NOMO-1 treated with dmso at 0.1 percent for 144 hours (cell line): Measurements from ENCODE around the gene SLC35E2B.
"Not testable (repeated sequence)": the region's sequence is repeated elsewhere in the genome, so short reads cannot be mapped to it uniquely, and the experiment has no call there.

Source experiments
- DNase-seq: peaks from one replicate; lab custom pipeline; 2025; ENCODE audit not compliant: unreplicated experiment; lab: John Stamatoyannopoulos, UW

Gene SLC35E2B

DNA sequence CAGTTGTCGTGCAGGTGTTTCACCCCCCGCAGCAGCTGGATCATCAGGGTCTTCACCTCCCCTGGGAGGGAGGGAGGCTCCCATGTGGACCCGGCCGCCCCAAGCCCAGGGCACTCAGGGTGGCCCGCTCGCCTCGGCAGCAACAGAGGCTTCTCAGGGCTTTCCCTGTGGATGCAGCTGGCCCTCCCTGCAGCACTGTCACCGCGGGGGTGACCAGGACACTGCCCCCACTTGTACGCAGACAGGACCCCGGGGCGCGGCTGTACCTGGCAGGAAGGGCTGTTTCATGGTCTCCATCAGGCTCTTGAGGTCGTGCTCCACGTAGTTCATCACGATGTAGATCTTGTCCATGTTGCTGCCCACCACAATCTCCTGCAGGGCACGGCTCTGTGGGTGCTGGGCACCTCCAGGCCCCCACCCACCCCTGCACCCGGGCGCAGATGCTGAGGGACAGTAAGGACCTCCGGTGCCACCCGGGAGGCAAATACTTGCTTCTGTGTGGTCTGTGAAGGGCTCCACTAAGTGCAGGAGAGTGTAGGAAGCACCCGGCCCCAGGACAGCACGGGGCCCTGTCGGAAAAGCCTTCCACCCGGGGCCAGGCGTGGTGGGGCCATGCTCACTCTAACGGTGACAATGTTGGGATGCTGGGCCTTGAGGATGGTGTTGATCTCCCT, 11.8 kb upstream of the SLC35E2B start:
- not testable (repeated sequence) for DNase-seq

DNA sequence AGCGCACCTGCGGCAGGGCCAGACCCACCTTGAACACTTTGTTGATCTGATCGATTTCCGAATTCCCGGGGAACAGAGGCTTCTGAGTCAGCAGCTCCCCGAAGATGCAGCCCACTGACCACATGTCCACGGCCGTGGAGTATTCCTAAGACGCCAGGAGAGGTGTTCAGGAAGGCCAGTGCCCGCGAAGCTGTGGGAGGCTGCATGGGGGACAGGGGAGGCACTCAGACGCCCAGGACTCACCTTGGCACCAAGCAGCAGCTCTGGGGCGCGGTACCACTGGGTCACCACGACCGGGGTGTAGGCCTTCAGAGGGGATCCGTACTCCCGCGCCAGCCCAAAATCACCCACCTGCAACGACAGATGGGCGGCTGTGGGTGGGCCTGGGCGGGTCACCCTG, 11.2 kb upstream of the SLC35E2B start:
- DNase-seq = no peak

DNA sequence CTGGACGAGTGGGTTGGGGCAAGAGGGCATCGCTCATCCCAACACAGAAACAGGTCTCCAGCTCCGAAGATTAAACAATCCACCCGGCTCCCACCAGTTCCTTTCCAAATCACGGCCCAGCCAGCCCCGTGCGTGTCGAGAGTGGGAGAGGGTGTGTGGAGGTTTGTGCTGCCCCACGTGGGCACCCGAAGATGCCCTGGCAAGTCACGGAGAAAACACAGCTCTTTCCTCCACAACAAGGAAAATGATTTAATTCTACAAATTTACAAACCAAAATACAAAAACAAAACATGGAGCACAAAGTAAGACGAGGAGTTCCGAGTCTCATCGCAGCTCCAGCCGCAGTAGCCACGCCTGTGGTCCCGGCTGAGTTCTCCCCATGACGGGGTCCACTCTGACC, 9.9 kb upstream of the SLC35E2B start:
- not testable (repeated sequence) for DNase-seq

DNA sequence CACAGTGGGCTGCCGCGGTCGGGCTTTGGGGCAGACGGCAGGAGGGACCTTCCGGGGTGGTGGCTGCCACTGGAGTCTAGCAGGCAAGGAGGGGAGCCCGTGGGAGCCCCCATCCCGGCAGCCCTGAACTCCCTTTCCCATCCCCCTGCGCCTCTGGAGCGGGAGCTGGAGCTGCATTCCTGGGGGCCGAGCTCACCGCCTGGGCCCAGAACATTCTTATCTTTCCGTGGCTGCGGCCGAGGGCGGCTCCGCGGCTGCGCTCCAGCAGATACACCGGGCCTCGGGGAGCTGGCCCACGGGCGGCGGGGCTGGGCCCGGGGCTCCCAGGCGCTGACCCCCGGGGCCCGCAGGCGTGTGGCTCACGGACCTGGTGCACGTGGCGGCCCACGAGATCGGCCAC, 8.0 kb upstream of the SLC35E2B start:
- DNase-seq = not testable (repeated sequence)

DNA sequence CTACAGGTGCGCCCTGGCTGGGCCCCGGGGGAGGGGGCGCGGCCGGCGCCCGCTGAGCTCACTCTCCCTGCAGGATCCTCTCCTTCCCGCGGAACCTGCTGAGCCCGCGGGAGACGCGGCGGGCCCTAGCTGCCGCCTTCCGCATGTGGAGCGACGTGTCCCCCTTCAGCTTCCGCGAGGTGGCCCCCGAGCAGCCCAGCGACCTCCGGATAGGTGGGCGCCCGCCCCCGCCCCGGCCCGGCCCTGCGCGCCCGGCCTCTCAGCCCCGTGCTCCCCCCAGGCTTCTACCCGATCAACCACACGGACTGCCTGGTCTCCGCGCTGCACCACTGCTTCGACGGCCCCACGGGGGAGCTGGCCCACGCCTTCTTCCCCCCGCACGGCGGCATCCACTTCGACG, 7.5 kb upstream of the SLC35E2B start:
- DNase-seq = not testable (repeated sequence)

DNA sequence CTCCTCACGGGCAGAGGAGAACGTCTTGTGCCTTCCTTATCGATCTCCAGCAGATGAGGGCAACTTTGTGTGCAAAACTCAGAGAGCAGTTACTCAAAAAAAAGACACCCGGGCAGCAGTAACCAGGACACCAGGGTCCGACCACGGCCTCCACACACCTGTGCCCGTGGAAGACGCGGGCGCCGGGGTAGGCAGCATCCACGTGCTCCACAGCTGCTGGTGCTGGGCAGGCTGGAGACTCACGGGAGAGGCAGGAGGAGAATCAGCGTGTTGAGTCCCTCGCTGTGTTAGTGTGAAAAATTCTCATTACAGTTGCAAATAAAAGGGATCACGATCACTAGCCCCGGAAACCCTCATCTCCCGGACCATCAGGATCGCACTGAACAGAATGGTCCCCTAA, 6.5 kb upstream of the SLC35E2B start:
- not testable (repeated sequence) for DNase-seq

DNA sequence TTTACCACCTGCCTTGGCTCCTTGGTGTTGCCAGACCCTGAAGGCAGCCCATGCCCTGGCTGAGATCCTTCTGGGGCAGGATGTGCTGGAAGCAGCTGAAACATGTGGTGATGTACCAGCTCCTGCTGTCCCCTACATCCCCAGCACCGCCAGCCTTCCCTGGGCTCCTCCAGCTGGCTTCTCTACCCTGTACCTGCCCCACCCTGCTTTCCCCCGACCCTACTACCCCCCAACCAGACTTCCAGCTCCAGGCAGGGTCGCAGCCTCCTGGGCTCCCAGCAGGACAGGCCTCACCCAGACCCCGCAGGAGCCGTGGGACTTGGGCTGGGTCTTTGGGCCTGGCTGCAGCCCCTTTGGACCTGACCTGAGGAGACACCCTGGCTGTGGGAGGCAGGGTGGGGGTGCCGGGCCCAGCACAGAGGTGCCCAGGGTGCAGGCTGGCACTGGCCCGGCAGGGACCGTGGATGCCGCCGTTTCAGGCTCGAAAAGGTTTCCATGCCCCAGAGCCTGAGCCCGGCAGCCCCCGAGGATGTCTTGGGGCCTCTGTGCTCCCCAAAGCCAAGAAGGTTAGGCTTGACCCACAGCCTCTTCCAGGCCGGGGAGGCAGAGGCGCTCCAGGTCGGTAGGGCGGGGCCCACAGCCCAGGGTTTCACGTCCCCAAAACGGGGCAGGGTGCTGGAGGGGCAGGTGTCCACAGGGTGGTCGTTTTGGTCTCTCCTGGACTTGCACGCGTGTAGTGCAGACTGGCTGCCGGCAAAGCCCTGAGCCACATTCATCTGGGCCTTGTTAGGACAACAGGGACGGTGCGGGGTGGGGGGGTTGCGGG, 5.0 kb upstream of the SLC35E2B start:
- not testable (repeated sequence) for DNase-seq

DNA sequence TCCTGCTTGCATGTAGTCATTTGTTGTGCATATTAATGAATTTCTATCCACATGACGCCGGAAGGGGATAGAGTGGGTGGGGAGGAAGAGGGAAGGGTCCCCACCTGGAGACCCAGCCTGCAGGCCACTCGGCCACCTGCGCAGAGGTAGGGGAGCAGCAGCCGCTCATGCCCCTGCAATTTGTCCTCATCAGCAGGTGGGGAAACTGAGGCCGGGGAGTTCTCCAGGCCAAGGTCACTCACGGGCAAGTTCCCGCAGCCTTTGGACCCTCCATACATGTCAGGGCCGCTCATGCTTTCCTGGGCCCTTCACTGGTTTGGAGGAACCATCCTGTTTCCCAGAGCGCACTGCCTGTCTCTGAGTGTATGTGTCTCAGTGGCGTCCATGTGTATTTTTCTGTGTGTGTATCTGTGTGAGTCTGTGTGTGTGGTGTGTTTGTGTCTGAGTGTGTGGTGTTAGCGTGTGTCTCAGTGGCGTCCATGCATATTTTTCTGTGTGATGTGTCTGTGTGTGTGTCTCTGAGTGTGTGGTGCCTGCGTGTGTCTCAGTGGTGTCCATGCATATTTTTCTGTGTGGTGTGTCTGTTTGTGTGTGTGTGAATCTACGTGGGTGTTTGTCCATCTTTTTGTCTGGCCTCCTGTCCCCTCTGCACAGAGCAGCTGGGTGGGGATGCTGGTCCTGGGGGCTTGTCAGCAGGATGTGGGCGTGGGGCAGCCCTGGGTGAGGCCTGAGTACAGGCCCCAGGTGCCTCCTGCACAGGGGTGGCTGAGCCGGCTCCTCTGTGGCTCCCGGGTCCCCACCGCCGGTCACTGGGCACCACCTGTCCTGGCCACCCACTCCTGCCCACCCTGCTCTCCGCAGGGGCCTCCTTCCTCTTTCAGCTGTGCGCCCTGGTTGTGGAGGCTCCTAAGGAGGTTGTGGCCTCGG, 4.1 kb upstream of the SLC35E2B start:
- not testable (repeated sequence) for DNase-seq

DNA sequence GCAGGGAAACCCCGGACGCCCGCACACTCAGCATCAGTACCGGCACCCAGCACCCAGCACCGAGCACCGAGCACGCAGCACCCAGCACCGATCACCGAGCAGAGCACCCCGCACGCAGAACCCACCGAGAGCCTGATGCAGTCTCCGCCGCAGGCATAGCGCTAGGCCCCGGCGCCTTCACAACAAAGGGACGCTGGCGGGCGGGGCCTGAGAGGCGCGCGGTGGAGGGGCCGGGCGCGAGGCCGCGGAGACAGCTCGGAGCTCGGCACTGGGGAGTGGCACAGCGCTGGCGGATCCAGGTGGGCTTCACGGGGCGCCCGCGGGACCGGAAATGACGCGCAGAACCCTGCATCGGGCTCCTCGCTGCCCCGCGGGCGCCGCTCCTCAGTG, 276 bp downstream of the SLC35E2B start:
- not testable (repeated sequence) for DNase-seq

DNA sequence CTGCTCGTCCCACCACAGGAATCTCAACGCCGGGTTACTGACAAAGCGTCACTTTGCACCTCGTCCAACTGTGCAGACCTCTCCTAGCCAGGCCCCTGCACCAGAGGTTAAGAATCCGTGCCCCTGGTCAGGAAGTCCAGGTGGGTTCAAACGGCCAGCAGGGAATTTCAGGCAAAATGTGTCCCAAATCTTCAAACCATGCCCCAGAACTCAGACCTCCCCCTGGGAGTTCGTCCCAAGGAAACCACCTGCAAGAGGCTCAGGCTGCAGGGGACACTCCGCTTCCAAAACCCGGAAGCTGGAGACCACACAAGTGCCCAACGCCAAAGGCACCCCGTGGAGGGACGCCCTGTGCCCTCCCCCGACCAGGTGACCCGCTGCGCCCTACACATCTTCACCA, 1.2 kb downstream of the SLC35E2B start:
- DNase-seq = not testable (repeated sequence)

DNA sequence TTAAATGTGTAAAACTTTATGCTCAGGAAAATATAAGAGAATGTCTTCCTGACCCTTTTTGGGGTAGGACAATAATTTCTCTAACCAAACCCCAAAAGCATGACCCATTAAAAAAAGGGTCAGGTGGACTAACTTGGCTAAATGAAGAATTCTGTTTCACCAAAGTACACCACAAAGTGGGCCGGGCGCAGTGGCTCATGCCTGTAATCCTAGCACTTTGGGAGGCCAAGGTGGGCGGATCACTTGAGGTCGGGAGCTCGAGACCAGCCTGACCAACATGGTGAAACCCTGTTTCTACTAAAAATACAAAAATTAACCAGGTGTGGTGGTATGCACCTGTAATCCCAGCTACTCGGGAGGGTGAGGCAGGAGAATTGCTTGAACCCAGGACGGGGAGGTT, 3.1 kb downstream of the SLC35E2B start:
- not testable (repeated sequence) for DNase-seq

DNA sequence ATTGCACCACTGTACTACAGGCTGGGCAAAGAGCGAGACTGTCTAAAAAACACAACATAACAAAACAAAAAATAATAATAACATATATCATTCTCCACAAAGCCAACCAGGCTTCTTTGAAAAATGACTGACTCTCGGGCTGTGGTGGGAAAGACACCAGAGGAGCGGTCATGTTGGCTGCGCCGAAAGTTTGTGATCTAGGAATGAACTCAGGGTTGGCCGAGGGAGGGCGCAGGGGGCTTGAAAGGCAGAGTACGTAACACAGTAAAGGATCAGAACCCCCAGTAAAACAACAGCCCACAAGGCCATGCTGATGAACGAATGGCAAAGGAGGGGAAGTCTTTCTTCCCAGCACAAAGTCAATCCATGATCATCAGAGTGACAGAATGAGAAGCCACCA, 4.7 kb downstream of the SLC35E2B start:
- DNase-seq = no peak

DNA sequence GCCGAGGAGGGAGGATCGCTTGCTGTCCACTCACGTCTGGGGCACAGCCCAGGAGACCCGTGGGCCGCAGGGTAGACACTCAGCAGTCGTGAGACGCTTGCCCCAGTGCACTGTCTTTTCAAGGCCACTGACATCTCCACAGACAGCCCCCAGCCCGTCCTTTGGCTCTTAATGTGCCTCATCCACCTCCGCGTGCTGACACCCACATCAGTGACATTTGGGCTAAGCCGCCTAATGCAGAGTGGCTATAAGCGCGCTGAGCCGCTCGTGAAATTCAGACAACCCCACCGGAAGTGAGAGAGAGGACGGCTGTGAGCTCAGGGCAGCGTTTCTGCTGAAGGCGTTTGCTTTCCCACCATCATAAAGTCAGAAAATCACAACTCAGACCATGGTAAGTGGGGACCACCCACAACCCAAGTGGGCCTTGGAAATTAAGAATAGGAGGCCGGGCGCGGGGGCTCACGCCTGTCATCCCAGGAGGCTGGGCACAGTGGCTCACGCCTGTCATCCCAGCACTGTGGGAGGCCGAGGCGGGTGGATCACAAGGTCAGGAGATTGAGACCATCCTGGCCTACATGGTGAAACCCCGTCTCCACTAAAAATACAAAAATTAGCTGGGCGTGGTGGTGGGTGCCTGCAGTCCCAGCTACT, 8.4 kb downstream of the SLC35E2B start:
- DNase-seq = no peak

DNA sequence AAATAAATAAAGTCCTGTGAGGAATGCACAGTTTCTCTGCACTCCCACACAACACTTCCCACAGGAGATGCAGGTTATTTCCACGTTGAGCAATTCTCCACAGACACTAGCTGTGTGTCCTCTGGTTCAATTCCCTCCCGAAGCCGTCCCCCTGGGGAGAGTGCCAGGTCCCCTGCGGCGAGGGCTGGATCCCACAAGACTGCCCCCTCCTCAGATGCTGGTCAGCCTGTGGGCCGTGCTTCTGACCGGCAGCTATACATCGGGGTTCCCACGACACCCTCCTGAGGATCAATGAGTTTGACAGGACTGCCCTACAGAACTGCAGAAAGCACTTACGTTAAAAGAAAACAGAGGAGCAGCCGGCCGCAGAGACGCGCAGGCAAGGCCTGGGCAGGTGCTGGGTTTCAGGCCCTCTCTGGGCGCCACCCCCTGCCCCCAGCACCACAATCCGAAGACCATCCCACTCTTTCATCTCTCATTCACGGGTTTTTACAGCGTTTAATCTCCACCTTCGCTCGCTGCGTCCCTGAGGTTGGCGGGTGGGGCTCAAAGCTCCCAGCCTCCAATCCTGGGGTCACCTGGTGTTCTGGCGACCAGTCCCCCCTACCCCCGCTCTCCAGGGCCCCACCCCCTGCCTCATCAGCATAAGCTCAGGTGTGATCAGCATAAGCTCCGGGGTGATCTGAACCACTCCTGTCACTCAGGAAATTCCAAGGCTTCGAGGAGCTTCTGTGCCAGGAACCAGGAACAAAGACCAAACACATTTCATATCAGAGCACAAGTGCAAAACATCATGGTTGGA, 9.3 kb downstream of the SLC35E2B start:
- DNase-seq = no peak

DNA sequence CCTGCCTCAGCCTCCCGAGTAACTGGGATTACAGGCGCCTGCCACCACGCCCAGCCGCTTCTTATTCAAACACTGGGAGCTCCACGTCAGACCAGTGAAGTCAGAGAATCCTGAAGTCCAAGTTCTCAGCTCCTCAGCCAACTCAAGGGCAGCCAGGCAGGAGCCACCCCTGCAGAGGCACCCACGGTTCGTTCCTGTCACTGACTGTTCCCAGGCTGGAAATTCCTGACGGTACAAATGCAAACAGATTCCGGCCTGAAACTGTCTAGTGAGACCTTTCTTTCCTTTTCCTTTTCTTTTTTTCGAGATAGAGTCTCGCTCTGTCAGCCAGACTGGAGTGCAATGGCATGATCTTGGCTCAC, 11.7 kb downstream of the SLC35E2B start:
- DNase-seq = no peak

DNA sequence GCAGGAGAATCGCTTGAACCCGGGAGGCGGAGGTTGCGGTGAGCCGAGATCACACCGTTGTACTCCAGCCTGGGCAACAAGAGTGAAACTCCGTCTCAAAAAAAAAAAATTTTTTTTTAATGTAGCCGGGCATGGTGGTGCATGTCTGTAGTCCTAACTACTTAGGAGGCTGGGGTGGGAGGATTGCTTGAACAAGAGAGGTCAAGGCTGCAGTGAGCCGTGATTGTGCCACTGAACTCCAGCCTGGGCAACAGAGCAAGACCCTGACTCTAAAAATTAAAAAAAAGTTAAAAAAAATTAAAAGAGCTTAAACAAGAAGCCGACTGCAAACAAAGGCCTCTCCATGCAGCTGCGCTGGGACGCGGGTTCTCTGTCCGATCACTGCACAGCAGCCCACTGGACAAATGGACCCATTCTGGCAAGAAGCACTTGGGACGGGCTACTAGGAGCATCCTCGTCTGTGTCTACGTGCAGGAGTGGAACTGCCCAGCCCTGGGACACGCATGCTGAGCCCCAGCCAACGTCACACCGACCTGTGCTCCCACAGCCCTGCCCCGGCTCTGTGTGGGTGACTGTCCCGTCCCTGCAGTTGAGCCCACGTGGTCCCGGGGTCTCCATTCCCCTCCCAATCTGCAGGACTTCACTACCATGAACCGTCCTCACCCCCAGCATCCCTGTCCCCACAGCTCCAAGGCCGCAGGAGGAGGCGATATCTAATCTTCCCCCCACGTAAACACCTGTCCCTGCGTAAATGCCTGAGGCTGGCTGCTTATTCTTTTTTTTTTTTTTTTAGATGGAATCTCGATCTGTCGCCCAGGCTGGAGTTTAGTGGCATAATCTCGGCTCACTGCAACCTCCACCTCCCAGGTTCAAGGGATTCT, 12.3 kb downstream of the SLC35E2B start:
- DNase-seq = no peak

DNA sequence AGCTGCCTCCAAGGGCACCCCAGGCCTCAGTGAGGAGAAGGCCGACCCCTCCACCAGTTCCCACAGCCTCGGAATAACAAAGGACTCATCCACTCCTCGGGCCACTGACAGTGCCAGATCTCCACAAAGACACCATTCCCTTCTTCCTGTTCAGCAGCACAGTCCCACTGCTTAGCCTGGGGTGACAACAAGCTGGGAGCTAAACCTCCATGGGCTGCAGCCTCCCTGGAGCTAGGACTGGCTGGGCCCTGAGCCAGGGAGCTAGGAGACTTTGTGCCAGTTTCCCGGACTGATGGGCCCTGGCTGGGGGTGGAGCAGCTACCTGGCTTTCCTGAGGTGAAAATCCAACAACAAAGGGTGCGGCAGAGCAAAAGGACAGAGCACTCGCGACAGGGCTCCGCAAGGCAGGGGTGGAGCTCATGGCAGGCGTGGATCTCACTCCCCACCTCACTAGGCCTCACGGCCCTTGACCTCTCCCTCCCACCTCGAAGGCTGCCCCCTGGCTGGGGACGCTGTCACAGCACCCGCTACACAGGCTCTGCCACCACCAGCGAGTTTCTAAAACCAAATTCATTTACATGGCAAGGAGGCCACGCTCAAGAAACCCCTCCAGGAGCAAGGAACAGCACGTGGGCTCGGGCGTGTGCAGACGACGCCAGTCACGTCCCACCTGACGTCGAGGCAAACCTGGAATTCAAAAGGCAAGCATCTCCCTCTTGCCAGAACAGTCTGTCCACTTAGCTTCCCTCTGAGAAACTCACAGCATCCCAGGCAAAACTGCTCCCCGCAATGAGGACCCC, 13.8 kb downstream of the SLC35E2B start:
- no peak for DNase-seq
